ENCODE data around the gene MOB3C. TPM values are rescaled to one million over a fixed set of nuclear protein-coding genes. Genes with fewer than 3 reads are reported as not detected.

The MOB3C gene
- total and polyA plus RNA-seq, 10 of the 15 experiments (the other 5 are each of a cell fraction or from before 2014, with no cell fraction given), result 1.0 to 16.0 (median 9.4) TPM

GRCh38 chr1:46635205-46635604 lies 18.6 kb upstream of the MOB3C start (continued):
- TF ChIP-seq, protein P1, sequence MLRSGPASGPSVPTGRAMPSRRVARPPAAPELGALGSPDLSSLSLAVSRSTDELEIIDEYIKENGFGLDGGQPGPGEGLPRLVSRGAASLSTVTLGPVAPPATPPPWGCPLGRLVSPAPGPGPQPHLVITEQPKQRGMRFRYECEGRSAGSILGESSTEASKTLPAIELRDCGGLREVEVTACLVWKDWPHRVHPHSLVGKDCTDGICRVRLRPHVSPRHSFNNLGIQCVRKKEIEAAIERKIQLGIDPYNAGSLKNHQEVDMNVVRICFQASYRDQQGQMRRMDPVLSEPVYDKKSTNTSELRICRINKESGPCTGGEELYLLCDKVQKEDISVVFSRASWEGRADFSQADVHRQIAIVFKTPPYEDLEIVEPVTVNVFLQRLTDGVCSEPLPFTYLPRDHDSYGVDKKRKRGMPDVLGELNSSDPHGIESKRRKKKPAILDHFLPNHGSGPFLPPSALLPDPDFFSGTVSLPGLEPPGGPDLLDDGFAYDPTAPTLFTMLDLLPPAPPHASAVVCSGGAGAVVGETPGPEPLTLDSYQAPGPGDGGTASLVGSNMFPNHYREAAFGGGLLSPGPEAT (IDR thresholded peaks at IDR 0.05; ENCODE audit: low read depth), result no peak
- no peak for TF ChIP-seq TARDBP (IDR thresholded peaks at IDR 0.05; ENCODE audit: borderline replicate concordance)
- TF ChIP-seq CHD1 (IDR thresholded peaks at IDR 0.05; ENCODE audit: low read depth, low read length), result no peak
- no peak for TF ChIP-seq MTA3 (IDR thresholded peaks at IDR 0.05; ENCODE audit: borderline replicate concordance, low read length)
- no peak for TF ChIP-seq YBX1 (IDR thresholded peaks at IDR 0.05)
- TF ChIP-seq FOXM1 (IDR thresholded peaks at IDR 0.05; ENCODE audit: low read depth, low read length), result no peak
- TF ChIP-seq, protein P2, sequence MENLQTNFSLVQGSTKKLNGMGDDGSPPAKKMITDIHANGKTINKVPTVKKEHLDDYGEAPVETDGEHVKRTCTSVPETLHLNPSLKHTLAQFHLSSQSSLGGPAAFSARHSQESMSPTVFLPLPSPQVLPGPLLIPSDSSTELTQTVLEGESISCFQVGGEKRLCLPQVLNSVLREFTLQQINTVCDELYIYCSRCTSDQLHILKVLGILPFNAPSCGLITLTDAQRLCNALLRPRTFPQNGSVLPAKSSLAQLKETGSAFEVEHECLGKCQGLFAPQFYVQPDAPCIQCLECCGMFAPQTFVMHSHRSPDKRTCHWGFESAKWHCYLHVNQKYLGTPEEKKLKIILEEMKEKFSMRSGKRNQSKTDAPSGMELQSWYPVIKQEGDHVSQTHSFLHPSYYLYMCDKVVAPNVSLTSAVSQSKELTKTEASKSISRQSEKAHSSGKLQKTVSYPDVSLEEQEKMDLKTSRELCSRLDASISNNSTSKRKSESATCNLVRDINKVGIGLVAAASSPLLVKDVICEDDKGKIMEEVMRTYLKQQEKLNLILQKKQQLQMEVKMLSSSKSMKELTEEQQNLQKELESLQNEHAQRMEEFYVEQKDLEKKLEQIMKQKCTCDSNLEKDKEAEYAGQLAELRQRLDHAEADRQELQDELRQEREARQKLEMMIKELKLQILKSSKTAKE (IDR thresholded peaks at IDR 0.05; ENCODE audit: low read depth, poor library complexity, severe bottlenecking), result no peak

DNA sequence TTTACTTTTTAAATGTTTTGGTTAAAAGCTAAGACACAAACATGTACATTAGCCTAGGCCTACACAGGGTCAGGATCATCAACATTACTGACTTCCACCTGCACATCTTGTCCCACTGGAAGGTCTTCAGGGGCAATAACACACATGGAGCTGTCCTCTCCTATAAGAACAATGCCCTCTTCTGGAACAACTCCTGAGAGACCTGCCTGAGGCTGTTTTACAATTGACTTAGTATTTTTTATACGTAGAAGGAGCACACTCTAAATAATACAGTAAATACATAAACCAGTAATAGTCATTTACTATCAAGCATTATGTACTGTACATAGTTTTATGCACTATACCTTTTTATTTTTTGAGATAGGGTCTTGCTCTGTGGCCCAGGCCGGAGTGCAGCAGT lies 14.1 kb upstream of the MOB3C start:
- no peak for DNase-seq (ENCODE audit: low read depth, low spot score)
- ChIA-PET CTCF (interaction anchor here (0.9 to 1.4 kb wide), 3 partner anchors 8 to 96 kb away, joined by 3 to 4 read pairs (median 3); no protein-coding TSS in a partner anchor), POLR2A (no interaction called here), SMC1A (ENCODE audit: uncharacterized antibody, unreplicated experiment) (interaction anchor here (1.0 to 1.5 kb wide), 3 partner anchors 12 to 94 kb away, joined by 3 to 4 read pairs (median 4); partner anchors contain the start of gene MOB3C), RAD21 (ENCODE audit: unreplicated experiment) (interaction anchor here (0.6 to 0.7 kb wide), 2 partner anchors 8 to 74 kb away, joined by 3 read pairs; no protein-coding TSS in a partner anchor)
- no peak for ATAC-seq
- H3K36me3 ChIP-seq (ENCODE audit: control insufficient read depth in 2 of 2, insufficient read depth in 2 of 2, low read length in 1 of 2), result peaks cover 2 to 8% of the 10 kb centered on the region in 2 experiments
- no peak overlapping the region for H3K9ac ChIP-seq (ENCODE audit: control insufficient read depth, insufficient read depth, low read length)
- FAIRE-seq, result no peak
- intact Hi-C loops (cut with micrococcal nuclease; ENCODE audit: unreplicated experiment) (no loop called here), in situ Hi-C loops (cut with MboI) (no loop called here)
- H3K4me3 ChIP-seq, result no peak overlapping the region
- no peak overlapping the region for H3K4me2 ChIP-seq (ENCODE audit: control insufficient read depth, insufficient read depth)
- H3K4me1 ChIP-seq (ENCODE audit: control insufficient read depth, insufficient read depth, low read length), result no peaks in the 10 kb centered on the region
- H2AFZ ChIP-seq (ENCODE audit: control insufficient read depth, low read depth, low read length), result no peak overlapping the region
- 98% methylated on average over 2 of the region's 2 CpGs for WGBS (ENCODE audit: insufficient coverage, insufficient replicate concordance, low lambda C conversion rate, missing lambda C conversion rate)
- TF ChIP-seq PAX5 (IDR thresholded peaks at IDR 0.05; ENCODE audit: borderline replicate concordance, low read depth, low read length) (no peak), JUND (IDR thresholded peaks at IDR 0.05; ENCODE audit: low read depth, low read length) (no peak), NFIC (IDR thresholded peaks at IDR 0.05; ENCODE audit: low read depth, low read length) (no peak), SUPT20H (IDR thresholded peaks at IDR 0.05; ENCODE audit: borderline replicate concordance, control insufficient read depth, low read depth, low read length) (no peak)
- TF ChIP-seq, protein P3, sequence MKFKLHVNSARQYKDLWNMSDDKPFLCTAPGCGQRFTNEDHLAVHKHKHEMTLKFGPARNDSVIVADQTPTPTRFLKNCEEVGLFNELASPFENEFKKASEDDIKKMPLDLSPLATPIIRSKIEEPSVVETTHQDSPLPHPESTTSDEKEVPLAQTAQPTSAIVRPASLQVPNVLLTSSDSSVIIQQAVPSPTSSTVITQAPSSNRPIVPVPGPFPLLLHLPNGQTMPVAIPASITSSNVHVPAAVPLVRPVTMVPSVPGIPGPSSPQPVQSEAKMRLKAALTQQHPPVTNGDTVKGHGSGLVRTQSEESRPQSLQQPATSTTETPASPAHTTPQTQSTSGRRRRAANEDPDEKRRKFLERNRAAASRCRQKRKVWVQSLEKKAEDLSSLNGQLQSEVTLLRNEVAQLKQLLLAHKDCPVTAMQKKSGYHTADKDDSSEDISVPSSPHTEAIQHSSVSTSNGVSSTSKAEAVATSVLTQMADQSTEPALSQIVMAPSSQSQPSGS (IDR thresholded peaks at IDR 0.05; ENCODE audit: low read length), result no peak
- BruUV-seq (replicated peaks), result no TSS peak
- no peaks in the 10 kb centered on the region for H3K9me3 ChIP-seq (replicated peaks; ENCODE audit: control insufficient read depth, insufficient read depth, low read length)
- H3K27me3 ChIP-seq (replicated peaks in 1 of 2; ENCODE audit: control insufficient read depth in 2 of 2, insufficient read depth in 2 of 2, low read length in 1 of 2), result no peaks in the 10 kb centered on the region
- no peaks in the 10 kb centered on the region for H4K20me1 ChIP-seq (ENCODE audit: control insufficient read depth, insufficient read depth)
- H3K27ac ChIP-seq (ENCODE audit: control insufficient read depth, insufficient read depth), result no peak overlapping the region
- no peaks in the 10 kb centered on the region for H3K79me2 ChIP-seq (ENCODE audit: control insufficient read depth, insufficient read depth, low read length)
